ENCODE data around the gene TFB2M.
"Not testable (repeated sequence)": the region's sequence is repeated elsewhere in the genome, so short reads cannot be mapped to it uniquely, and the experiment has no call there.

TFB2M gene

GRCh38 chr1:246572785-246573184 lies 6.7 kb upstream of the TFB2M start:
- no peaks in the 10 kb centered on the region for H3K27me3 ChIP-seq (ENCODE audit: insufficient read depth, low read length, poor library complexity, severe bottlenecking)
- peaks cover 63% of the 10 kb centered on the region for H3K4me1 ChIP-seq (ENCODE audit: insufficient read depth, low read length, poor library complexity, severe bottlenecking)
- H3K4me3 ChIP-seq (ENCODE audit: low read length, poor library complexity, severe bottlenecking), result peak overlapping the region; percentile 49
- no peaks in the 10 kb centered on the region for H3K9me2 ChIP-seq (replicated peaks; ENCODE audit: low read depth, low read length)
- peaks cover 9% of the 10 kb centered on the region for H4K20me1 ChIP-seq (ENCODE audit: insufficient read depth, low read length, poor library complexity, severe bottlenecking)
- TF ChIP-seq CTCF (conservative IDR thresholded peaks at IDR 0.05; ENCODE audit: low read length) (no peak), EZH2phosphoT487 (IDR thresholded peaks at IDR 0.05; ENCODE audit: borderline replicate concordance) (no peak)
- peak overlapping the region; percentile 65 for H3K4me2 ChIP-seq (ENCODE audit: low read depth, low read length, poor library complexity, severe bottlenecking)
- H3K36me3 ChIP-seq (ENCODE audit: insufficient read depth, low read length), result no peaks in the 10 kb centered on the region
- H3F3A ChIP-seq (ENCODE audit: low read depth), result peaks cover 11% of the 10 kb centered on the region
- H3K9me3 ChIP-seq (ENCODE audit: insufficient read depth, low read depth, low read length), result no peaks in the 10 kb centered on the region
- peaks cover 89% of the 10 kb centered on the region for H3K79me2 ChIP-seq (ENCODE audit: insufficient read depth, low read length)
- no peak overlapping the region for H2AFZ ChIP-seq (ENCODE audit: low read length)
- H3K9ac ChIP-seq (ENCODE audit: low read depth, low read length, poor library complexity, severe bottlenecking), result peak overlapping the region; percentile 29

DNA sequence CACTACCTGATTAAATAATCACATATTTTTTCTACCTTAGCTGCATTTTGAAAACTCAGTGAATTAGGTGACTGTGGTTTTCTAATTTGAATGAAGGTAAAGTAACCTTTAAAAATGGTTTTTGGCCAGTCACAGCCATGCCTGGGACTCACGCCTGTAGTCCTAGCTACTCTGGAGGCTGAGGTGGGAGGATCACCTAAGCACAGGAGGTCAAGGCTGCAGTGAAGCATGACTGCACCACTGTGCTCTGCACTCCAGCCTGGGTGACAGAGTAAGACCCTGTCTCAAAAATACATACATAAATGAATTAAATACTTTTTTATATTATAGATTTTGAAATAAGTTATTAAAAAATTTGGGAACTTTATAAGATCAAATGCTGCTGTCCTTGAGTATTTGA lies 5.9 kb upstream of the TFB2M start:
- H3K9ac ChIP-seq (ENCODE audit: low read depth, low read length, poor library complexity, severe bottlenecking), result no peak overlapping the region
- H3K4me3 ChIP-seq (ENCODE audit: low read length, poor library complexity, severe bottlenecking), result peak overlapping the region; percentile 9
- peak overlapping the region; percentile 71 for H3K4me2 ChIP-seq (ENCODE audit: low read depth, low read length, poor library complexity, severe bottlenecking)
- peaks cover 65% of the 10 kb centered on the region for H3K4me1 ChIP-seq (ENCODE audit: insufficient read depth, low read length, poor library complexity, severe bottlenecking)
- H4K20me1 ChIP-seq (ENCODE audit: insufficient read depth, low read length, poor library complexity, severe bottlenecking), result peaks cover 12% of the 10 kb centered on the region
- no peak for TF ChIP-seq CTCF (conservative IDR thresholded peaks at IDR 0.05; ENCODE audit: low read length)
- no peak for TF ChIP-seq EZH2phosphoT487 (IDR thresholded peaks at IDR 0.05; ENCODE audit: borderline replicate concordance)
- no peaks in the 10 kb centered on the region for H3K9me2 ChIP-seq (replicated peaks; ENCODE audit: low read depth, low read length)
- peaks cover 96% of the 10 kb centered on the region for H3K79me2 ChIP-seq (ENCODE audit: insufficient read depth, low read length)
- no peaks in the 10 kb centered on the region for H3K27me3 ChIP-seq (ENCODE audit: insufficient read depth, low read length, poor library complexity, severe bottlenecking)
- no peak overlapping the region for H2AFZ ChIP-seq (ENCODE audit: low read length)
- no peaks in the 10 kb centered on the region for H3K36me3 ChIP-seq (ENCODE audit: insufficient read depth, low read length)
- H3F3A ChIP-seq (ENCODE audit: low read depth), result peaks cover 6% of the 10 kb centered on the region
- no peaks in the 10 kb centered on the region for H3K9me3 ChIP-seq (ENCODE audit: insufficient read depth, low read depth, low read length)

GRCh38 chr1:246571309-246571708 lies 5.2 kb upstream of the TFB2M start:
- H3K9ac ChIP-seq (ENCODE audit: low read depth, low read length, poor library complexity, severe bottlenecking); H3K36me3 ChIP-seq (ENCODE audit: insufficient read depth, low read length); H3K27me3 ChIP-seq (ENCODE audit: insufficient read depth, low read length, poor library complexity, severe bottlenecking); H3K4me3 ChIP-seq (ENCODE audit: low read length, poor library complexity, severe bottlenecking); H3F3A ChIP-seq (ENCODE audit: low read depth); H3K9me3 ChIP-seq (ENCODE audit: insufficient read depth, low read depth, low read length); H3K9me2 ChIP-seq (replicated peaks; ENCODE audit: low read depth, low read length); H2AFZ ChIP-seq (ENCODE audit: low read length): not testable (repeated sequence)
- Histone ChIP-seq H3K4me2 (ENCODE audit: low read depth, low read length, poor library complexity, severe bottlenecking) (peak overlapping the region; percentile 71), H4K20me1 (ENCODE audit: insufficient read depth, low read length, poor library complexity, severe bottlenecking) (peaks cover 12% of the 10 kb centered on the region), H3K4me1 (ENCODE audit: insufficient read depth, low read length, poor library complexity, severe bottlenecking) (peaks cover 61% of the 10 kb centered on the region), H3K79me2 (ENCODE audit: insufficient read depth, low read length) (peaks cover 95% of the 10 kb centered on the region)
